GM11168 (cell line): ENCODE data around the gene TMEM132C.

Source experiments
- in situ Hi-C: fragments of 300-500 bp; cut with MboI; formaldehyde crosslinking; loops from one replicate; pipeline ENCODE4 v1.12.0; 2022; ENCODE audit warnings: low sequenced_read_pairs; ENCODE audit not compliant: unreplicated experiment

The TMEM132C gene

DNA sequence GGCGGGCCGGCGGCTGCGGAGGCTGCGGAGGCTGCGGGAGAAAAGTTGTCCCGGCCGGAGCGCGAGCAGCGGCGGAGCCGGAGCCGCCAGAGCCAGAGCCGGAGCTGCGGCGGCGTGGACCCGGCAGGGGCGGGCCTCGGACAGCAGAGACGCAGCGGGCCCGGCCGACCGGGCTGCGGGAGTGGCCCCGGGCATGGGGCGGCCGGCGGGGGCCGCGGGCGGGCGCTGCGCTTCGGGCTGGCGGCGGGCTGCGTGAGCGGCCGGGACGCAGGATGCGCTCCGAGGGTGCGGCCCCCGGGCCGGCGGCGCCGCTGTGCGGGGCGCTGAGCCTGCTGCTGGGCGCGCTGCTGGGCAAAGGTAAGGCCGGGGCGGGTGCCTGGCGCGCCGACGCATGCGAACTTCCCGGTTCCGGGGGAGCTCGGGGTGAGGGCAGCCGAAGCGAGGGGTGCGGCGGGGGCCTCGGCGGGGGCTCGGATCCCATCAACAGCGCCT, at the start of gene TMEM132C:
TMEM132C (plus strand) TSS at position 40 of the 492 bp plus-strand sequence; CDS start at position 273, 233 bp downstream.
- in situ Hi-C loops: loop anchor here (25.0 kb wide), 1 partner anchor 1645 kb away; the partner anchor contains the start of gene TMEM132D

GRCh38 chr12:128224226-128224625, 42.7 kb upstream of the TMEM132C start:
- in situ Hi-C loops: no loop called here

DNA sequence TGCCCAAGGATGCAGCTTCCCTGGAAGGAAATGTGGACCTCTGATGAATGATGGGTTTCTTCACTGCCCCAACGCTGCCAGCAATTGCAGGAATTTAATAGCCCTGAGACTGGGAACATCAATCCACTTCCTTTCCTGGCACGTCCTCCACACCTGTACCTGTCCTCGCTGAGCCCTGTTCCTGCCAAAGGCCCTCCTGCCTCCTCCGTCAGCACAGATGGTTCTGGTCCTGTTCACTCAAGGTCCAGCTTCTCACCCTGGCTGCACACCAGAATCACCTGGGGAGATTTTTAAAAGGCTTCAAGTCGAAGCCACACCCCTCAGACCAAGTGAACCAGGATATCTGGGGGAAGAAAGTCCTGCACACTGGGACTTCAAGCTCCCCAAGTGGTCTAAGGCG, 38.4 kb upstream of the TMEM132C start:
- in situ Hi-C loops: no loop called here

DNA sequence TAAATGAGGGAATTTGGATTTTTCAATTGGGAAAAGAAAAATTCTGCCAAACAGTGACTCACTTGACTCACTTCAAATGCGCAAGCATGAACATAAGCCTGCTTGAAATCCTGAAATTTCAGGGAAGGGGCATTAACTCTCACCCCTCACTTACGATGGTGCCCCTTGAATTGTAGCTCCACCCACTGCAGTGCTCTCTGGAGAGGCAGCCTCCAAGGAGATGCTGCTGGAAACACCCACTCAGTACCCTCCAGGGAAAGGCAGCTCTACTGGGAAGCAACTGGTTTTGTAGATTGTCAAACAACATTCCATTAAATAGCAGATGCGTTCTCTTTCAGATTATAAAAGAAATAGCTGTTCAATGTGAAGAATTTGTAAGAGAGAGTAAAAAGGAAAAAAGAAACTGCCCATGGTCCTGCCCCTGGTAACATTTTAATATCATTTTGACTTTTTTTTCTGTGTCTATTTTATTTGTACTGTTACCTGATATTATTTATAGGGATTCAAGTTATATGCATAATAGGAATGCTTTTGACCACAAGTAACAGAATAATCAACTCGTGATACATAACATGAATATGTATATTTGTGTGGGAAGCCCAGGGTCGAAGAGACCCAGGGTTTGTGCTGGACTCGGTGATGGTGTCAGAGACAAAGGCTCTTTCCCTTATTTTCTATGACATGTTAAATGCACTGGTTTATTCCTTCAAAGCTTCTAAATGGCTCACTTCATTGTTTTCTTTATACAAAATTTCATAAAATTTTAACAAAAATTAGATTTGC, 31.1 kb upstream of the TMEM132C start:
- in situ Hi-C loops: no loop called here

GRCh38 chr12:128236525-128236924, 30.4 kb upstream of the TMEM132C start:
- in situ Hi-C loops: no loop called here

DNA sequence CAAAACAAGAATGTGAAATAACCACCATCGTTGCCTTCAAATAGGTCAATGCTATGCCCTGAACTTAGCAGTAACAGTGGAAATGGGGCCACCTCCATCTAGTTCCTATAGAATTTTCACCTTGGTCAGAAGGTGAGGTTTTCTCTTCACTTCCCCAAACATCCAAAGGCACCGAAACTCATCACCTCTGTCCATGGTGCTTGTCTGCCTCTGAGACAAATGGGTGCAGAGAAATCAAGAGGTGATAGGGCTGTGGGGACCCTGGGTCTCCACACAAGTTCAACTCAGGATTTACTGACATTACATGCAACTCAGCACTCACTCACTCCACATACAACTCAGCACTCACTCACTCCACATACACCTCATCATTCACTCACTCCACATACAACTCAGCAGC, 26.2 kb upstream of the TMEM132C start:
- in situ Hi-C loops: no loop called here

GRCh38 chr12:128245121-128245520, 21.8 kb upstream of the TMEM132C start:
- in situ Hi-C loops: no loop called here

GRCh38 chr12:128245905-128246304, 21.1 kb upstream of the TMEM132C start:
- in situ Hi-C loops: no loop called here

DNA sequence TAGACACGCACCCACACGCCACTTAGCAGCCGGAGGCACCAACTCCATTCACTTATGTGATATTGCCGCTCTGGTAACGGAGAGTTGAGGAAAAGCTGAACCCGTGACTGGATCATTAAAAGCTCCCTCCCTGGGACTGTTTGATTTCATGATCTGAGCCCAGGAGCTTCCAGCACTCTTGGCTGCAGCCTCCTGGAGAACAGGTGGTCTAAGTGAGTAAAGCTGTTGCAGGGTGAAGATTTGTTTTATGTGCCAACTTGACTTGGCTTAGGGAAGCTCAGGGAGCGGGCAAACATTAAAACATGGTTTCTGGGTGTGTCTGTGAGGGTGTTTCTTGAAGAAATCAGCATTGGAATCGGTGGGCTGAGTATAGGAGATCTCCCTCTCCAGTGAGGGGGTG, 16.9 kb upstream of the TMEM132C start:
- in situ Hi-C loops: loop anchor here (25.0 kb wide), 1 partner anchor 1662 kb away; the partner anchor contains the start of gene TMEM132D

DNA sequence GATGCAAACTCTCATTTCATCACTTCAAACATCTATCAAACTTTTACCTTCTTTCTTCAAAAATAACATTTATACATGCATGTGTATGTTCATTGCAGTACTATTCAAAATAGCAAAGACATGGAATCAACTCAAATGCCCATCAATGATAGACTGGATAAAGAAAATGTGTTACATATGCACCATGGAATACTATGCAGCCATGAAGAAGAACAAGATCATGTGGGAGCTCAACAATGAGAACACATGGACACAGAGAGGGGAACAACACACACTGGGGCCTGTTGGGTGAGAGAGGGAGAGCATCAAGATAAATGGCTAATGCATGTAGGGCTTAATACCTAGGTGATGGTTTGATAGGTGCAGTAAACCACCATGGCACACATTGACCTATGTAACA, 13.1 kb upstream of the TMEM132C start:
- in situ Hi-C loops: loop anchor here (25.0 kb wide), 1 partner anchor 1658 kb away; the partner anchor contains the start of gene TMEM132D

GRCh38 chr12:128258866-128259555, 8.0 kb upstream of the TMEM132C start:
- in situ Hi-C loops: loop anchor here (25.0 kb wide), 1 partner anchor 1653 kb away; the partner anchor contains the start of gene TMEM132D

- in situ Hi-C loops: loop anchor here (25.0 kb wide), 1 partner anchor 1653 kb away; the partner anchor contains the start of gene TMEM132D
Observed at GRCh38 chr12:128259556-128260070, 7.4 kb upstream of the TMEM132C start.

- in situ Hi-C loops: loop anchor here (25.0 kb wide), 1 partner anchor 1651 kb away; the partner anchor contains the start of gene TMEM132D
Observed at GRCh38 chr12:128261757-128262156, 5.2 kb upstream of the TMEM132C start.

DNA sequence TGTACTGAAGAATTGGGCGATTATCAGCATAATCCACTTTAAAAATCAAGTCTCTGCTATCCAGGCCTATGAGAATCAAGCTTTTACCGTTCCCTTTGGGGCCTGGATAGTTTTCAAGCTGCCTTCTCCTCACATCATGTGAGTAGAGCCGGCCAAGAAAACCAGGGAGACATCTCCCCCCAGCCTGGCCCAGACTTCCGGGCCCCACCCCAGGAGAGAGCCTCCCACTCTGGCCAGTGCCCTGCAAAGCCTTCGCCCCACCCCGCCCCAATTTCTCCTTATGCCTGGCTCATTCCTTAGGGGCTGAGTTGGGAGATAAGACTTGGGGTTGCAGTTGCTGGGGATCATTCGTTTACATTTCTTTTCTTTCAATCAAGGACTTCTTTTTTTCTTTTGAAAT, 1.4 kb upstream of the TMEM132C start:
- in situ Hi-C loops: loop anchor here (25.0 kb wide), 1 partner anchor 1647 kb away; the partner anchor contains the start of gene TMEM132D

GRCh38 chr12:128266086-128266485, 884 bp upstream of the TMEM132C start:
- in situ Hi-C loops: loop anchor here (25.0 kb wide), 1 partner anchor 1646 kb away; the partner anchor contains the start of gene TMEM132D

DNA sequence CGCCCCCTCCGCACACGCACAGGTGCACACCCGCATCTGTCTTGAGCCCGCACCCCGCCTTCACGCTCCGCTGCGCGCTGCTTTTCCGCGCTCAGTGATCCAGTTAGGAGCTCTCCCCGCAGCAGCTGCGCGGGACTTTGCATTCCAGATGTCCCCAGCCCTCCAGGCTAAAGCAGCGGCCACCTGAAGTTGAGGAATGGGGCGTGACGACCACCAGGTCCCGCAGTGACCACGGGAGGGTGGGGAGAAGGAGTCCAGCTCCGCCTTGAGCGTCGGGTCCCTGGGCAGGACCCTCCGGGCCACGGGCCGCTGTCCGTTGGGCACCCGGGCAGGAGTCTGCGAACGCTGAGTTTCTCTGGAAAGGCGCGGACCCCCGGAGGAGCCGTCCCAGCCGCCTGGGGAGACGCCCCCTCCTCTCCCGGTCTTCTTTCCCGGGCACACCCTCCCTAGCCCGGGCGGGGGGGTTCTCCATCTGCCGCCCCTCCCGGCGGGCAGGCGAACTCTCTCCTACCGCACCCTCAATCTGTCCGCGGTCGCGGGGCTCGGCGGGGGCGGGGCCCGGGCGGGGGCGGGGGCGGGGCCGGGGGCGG, 334 bp upstream of the TMEM132C start:
- in situ Hi-C loops: loop anchor here (25.0 kb wide), 1 partner anchor 1646 kb away; the partner anchor contains the start of gene TMEM132D

DNA sequence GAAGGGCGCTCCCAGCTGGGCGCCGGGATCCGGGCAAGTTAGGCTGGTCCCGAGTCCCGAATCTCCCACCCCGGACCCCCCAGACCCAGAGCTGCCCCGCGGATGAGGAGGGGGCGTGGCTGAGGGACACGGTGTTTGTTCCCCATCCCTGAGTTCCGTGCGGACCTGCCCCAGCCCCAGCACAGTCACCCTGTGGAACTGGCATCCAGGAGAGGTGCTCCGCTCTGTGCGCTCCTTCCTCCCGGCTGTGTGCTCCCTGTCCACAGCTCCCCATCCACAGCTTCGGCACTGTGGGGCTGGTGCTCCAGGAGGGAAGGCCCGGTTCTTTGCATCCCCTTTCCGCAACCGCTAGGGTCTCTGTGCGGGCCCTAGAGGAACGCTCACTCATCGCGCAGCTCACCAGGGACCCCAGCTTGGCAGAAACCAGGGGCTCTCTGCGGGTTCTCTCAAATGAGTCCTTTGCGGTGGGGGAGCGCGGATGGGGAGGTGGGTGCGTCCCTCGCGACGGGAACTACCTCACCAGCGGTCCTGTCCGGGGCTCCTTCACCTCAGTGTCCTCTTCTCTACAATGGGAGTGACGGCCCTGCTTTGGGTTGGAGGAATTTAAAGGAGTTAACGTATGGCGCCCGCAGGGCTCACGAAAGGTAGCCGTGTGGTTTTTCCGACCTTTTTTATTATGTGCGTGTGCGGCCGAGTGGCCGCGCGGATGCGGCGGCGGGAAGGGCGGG, 845 bp downstream of the TMEM132C start:
- in situ Hi-C loops: loop anchor here (25.0 kb wide), 1 partner anchor 1644 kb away; the partner anchor contains the start of gene TMEM132D

DNA sequence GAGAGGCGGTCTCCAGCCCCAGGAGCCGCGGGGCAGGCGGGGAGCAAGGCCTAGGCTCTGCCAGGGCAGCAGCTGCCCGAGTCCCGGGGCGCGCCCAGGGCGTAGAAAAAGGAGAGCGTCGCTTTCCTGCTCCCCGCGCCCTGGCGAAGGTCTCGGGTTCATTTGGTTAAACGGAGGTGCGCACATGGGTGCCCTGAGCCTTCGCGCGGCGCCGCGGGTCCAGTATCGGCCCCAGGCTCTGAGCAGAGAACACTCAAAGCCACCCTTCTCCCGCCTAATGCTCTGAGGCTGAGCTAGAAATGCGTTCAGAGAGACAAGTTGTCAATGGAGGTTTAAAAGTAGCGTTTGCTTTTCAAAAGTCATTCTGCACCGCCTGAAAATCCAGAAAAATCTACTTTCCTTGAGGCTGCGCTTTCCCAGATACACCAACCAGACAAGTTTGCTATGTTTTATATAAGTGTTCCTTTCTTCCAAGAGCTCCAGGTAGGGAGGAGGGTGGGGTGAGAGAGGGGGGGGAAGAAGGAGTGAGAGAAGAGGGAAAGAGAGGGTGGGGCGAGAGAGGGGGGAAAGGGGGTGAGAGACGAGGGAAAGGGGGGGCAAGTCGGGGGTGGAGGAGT, 1.5 kb downstream of the TMEM132C start:
- in situ Hi-C loops: loop anchor here (25.0 kb wide), 1 partner anchor 1644 kb away; the partner anchor contains the start of gene TMEM132D

- in situ Hi-C loops: loop anchor here (25.0 kb wide), 1 partner anchor 1643 kb away; the partner anchor contains the start of gene TMEM132D
Observed at GRCh38 chr12:128269181-128269591, 2.2 kb downstream of the TMEM132C start.
